ENCODE data around the gene CDK10. TPM values are rescaled to one million over a fixed set of nuclear protein-coding genes. Genes with fewer than 3 reads are reported as not detected.

The CDK10 gene
- total RNA-seq, 1 donor from 2014 or later = 23.6 TPM

GRCh38 chr16:89707695-89708094 is 21.2 kb downstream of the CDK10 start:
- no peak for DNase-seq
- no peak for ATAC-seq
- intact Hi-C loops (cut with micrococcal nuclease) = no loop called here

GRCh38 chr16:89708481-89708931 is 22.0 kb downstream of the CDK10 start:
- peak; percentile 8 for ATAC-seq
- DNase-seq = no peak
- intact Hi-C loops (cut with micrococcal nuclease) = no loop called here

- no peak for DNase-seq
- ATAC-seq = no peak
- intact Hi-C loops (cut with micrococcal nuclease) = no loop called here
Measured at GRCh38 chr16:89709166-89709565, 22.7 kb downstream of the CDK10 start.

GRCh38 chr16:89709716-89710432 is 23.4 kb downstream of the CDK10 start:
- DNase-seq (no peak), ATAC-seq (no peak)
- intact Hi-C loops (cut with micrococcal nuclease) = no loop called here

GRCh38 chr16:89710709-89711564 is 24.4 kb downstream of the CDK10 start:
- ATAC-seq (no peak), DNase-seq (no peak)
- intact Hi-C loops (cut with micrococcal nuclease) = no loop called here

GRCh38 chr16:89711601-89712273 is 25.2 kb downstream of the CDK10 start:
- peak; percentile 48 for ATAC-seq
- intact Hi-C loops (cut with micrococcal nuclease) = no loop called here
- peak; percentile 58 for DNase-seq

GRCh38 chr16:89712274-89712781 is 25.8 kb downstream of the CDK10 start:
- ATAC-seq (no peak), DNase-seq (no peak)
- intact Hi-C loops (cut with micrococcal nuclease) = no loop called here

- no peak for DNase-seq
- intact Hi-C loops (cut with micrococcal nuclease) = no loop called here
- no peak for ATAC-seq
Measured at GRCh38 chr16:89716493-89716892, 30.0 kb downstream of the CDK10 start.

- ATAC-seq (no peak), DNase-seq (no peak)
- intact Hi-C loops (cut with micrococcal nuclease) = no loop called here
Measured at GRCh38 chr16:89716916-89717687, 30.6 kb downstream of the CDK10 start.

- intact Hi-C loops (cut with micrococcal nuclease) = no loop called here
- no peak for DNase-seq
Measured at GRCh38 chr16:89717688-89718505, 31.4 kb downstream of the CDK10 start.

GRCh38 chr16:89720551-89720812 is 34.0 kb downstream of the CDK10 start:
- intact Hi-C loops (cut with micrococcal nuclease) = no loop called here
- peak; percentile 43 for ATAC-seq
- DNase-seq = peak; percentile 78

More at GRCh38 chr16:89717688-89718505, 31.4 kb downstream of the CDK10 start:
- no peak for ATAC-seq

- ATAC-seq (peak; percentile 85), DNase-seq (peak; percentile 94)
- intact Hi-C loops (cut with micrococcal nuclease) = no loop called here
Measured at GRCh38 chr16:89720813-89721545, 34.5 kb downstream of the CDK10 start, which contains the start of the genes VPS9D1 and ZNF276. VPS9D1 (minus strand) TSS chr16:89720898; CDS start chr16:89720861, 37 bp downstream. ZNF276 (plus strand) TSS chr16:89721537; CDS start chr16:89721641, 104 bp downstream.

GRCh38 chr16:89721546-89722391 is 35.3 kb downstream of the CDK10 start:
- ATAC-seq (peak; percentile 23), DNase-seq (peak; percentile 80)
- intact Hi-C loops (cut with micrococcal nuclease) = no loop called here

GRCh38 chr16:89722392-89723278 is 36.1 kb downstream of the CDK10 start:
- ATAC-seq = peak; percentile 34
- intact Hi-C loops (cut with micrococcal nuclease) = no loop called here
- peak; percentile 83 for DNase-seq
